Activated T-helper 1 cell treated with Interleukin-2 at 50 U/mL for 16 hours (primary cell): ENCODE measurements around the gene ATXN1.
"Not testable (repeated sequence)": the region's sequence is repeated elsewhere in the genome, so short reads cannot be mapped to it uniquely, and the experiment has no call there.

Source experiments
- DNase-seq: peaks from one replicate; pipeline ENCODE4 v3.0.0-alpha.2; 2020; ENCODE audit warnings: low read depth

ATXN1 gene

GRCh38 chr6:16615215-16615614 lies 146.0 kb downstream of the ATXN1 start:
- DNase-seq, result not testable (repeated sequence)

GRCh38 chr6:16614143-16614542 lies 147.1 kb downstream of the ATXN1 start:
- not testable (repeated sequence) for DNase-seq

GRCh38 chr6:16613504-16613903 lies 147.8 kb downstream of the ATXN1 start:
- not testable (repeated sequence) for DNase-seq

- DNase-seq, result no peak
Measured at GRCh38 chr6:16608444-16608843, 152.8 kb downstream of the ATXN1 start.

GRCh38 chr6:16602035-16602434 lies 159.2 kb downstream of the ATXN1 start:
- DNase-seq, result no peak

GRCh38 chr6:16600701-16601100 lies 160.6 kb downstream of the ATXN1 start:
- DNase-seq, result no peak

GRCh38 chr6:16600026-16600425 lies 161.2 kb downstream of the ATXN1 start:
- DNase-seq, result no peak

- DNase-seq, result no peak
Measured at GRCh38 chr6:16596616-16597331, 164.5 kb downstream of the ATXN1 start.

- DNase-seq, result no peak
Measured at GRCh38 chr6:16595514-16596120, 165.6 kb downstream of the ATXN1 start.

GRCh38 chr6:16594849-16595248 lies 166.4 kb downstream of the ATXN1 start:
- DNase-seq, result no peak

- DNase-seq, result no peak
Measured at GRCh38 chr6:16592223-16592911, 168.9 kb downstream of the ATXN1 start.

- DNase-seq, result no peak
Measured at GRCh38 chr6:16591396-16592222, 169.7 kb downstream of the ATXN1 start.

GRCh38 chr6:16585805-16586204 lies 175.5 kb downstream of the ATXN1 start:
- DNase-seq, result no peak

- DNase-seq, result no peak
Measured at GRCh38 chr6:16583144-16583762, 178.0 kb downstream of the ATXN1 start.

GRCh38 chr6:16582446-16583143 lies 178.7 kb downstream of the ATXN1 start:
- no peak for DNase-seq

- DNase-seq, result no peak
Measured at GRCh38 chr6:16578695-16579285, 182.5 kb downstream of the ATXN1 start.

GRCh38 chr6:16576451-16577368 lies 184.6 kb downstream of the ATXN1 start:
- no peak for DNase-seq

- DNase-seq, result no peak
Measured at GRCh38 chr6:16575655-16576054, 185.6 kb downstream of the ATXN1 start.

GRCh38 chr6:16572943-16573342 lies 188.3 kb downstream of the ATXN1 start:
- DNase-seq, result no peak

- DNase-seq, result no peak
Measured at GRCh38 chr6:16572317-16572716, 188.9 kb downstream of the ATXN1 start.
